ENCODE results near the gene MGAM2. TPM values are rescaled to one million over a fixed set of nuclear protein-coding genes. Genes with fewer than 3 reads are reported as not detected.
A peak's percentile ranks its signal among the peaks of the same experiment; 100 is the strongest.

Gene MGAM2
- total RNA-seq, 1 donor = under 0.01 TPM

GRCh38 chr7:142114207-142114606 is 2.7 kb downstream of the MGAM2 start:
- DNase-seq (ENCODE audit: low read depth in 2 of 3, low spot score in 2 of 3) = no peak

- DNase-seq (ENCODE audit: low read depth in 2 of 3, low spot score in 2 of 3) = no peak
Measured at GRCh38 chr7:142120524-142120923, 9.0 kb downstream of the MGAM2 start.

GRCh38 chr7:142123184-142123583 is 11.7 kb downstream of the MGAM2 start:
- DNase-seq (ENCODE audit: low read depth in 2 of 3, low spot score in 2 of 3) = no peak

- DNase-seq (ENCODE audit: low read depth in 2 of 3, low spot score in 2 of 3) = no peak
Measured at GRCh38 chr7:142125256-142125955, 13.9 kb downstream of the MGAM2 start.

- DNase-seq (ENCODE audit: low read depth in 2 of 3, low spot score in 2 of 3) = no peak
Measured at GRCh38 chr7:142130267-142130666, 18.7 kb downstream of the MGAM2 start.

DNA sequence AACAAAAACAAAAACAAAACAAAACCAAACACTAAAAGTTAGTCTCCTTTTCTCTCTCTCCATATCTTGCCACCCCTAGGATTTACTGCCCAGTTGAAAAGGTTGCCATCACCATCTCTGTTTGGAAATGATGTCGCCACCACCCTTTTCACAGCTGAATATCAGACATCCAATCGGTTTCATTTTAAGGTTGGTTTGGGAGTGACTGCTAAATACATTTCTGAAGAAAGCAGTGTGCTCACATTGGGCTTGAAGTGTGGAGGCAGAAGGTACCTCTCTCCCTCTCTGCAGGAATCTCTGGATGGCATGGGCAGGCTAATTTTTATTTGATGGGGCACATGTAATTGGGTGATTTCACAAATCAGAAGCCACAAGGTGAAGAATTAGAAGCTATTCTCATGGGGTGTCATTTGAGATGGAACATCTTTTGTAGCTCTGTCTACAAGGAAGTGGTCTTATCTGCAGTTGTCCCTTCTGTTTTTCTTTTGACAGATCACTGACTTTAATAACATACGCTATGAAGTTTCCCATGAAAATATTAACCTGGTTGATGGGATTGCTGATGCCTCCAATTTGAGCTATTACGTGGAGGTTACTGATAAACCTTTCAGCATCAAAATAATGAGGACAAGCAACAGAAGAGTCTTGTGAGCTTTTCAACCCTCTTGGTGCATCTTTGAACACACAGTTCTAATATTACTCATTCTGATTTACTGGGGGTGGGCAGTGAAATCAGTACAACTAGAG is 20.1 kb downstream of the MGAM2 start:
- DNase-seq (ENCODE audit: low read depth in 2 of 3, low spot score in 2 of 3) = no peak

DNA sequence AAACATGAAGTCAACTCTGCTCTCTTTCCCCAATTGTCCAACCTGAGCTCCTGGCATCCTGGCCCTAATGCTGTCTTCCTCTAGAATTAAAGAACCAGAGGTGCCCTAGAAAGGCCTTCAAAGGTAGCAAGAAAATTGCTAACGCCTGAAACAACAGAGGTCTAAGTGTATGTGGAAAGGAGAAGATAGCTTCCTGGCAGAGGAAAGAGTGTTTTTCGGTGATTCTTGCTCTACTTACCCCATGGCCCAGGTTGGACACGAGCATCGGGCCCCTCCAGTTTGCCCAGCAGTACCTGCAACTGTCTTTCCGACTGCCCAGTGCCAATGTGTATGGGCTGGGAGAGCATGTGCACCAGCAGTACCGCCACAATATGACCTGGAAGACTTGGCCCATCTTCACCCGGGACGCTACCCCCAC is 22.2 kb downstream of the MGAM2 start:
- no peak for DNase-seq (ENCODE audit: low read depth in 2 of 3, low spot score in 2 of 3)

- peak in 1 of 3 donors; percentile 31 for DNase-seq (ENCODE audit: low read depth in 2 of 3, low spot score in 2 of 3)
Measured at GRCh38 chr7:142134909-142135308, 23.4 kb downstream of the MGAM2 start.

DNA sequence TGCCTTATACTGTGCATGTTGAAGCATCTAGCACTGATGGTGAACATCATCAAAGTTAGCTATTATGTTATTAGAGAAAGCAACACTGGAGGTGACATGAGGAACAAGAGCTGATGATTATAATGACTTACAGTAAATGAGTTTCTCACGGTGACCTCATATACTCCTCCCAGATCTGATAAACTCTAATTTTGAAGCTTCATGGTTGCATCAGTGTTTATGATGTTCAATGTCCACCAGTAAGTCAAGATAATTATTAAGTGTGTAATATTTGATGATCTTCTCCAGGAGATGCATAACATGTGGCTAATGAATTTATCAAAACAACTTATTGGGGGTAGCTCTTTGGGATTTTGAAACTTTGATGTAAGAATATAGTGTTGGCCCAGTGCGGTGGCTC is 27.5 kb downstream of the MGAM2 start:
- DNase-seq (ENCODE audit: low read depth in 2 of 3, low spot score in 2 of 3) = no peak

DNA sequence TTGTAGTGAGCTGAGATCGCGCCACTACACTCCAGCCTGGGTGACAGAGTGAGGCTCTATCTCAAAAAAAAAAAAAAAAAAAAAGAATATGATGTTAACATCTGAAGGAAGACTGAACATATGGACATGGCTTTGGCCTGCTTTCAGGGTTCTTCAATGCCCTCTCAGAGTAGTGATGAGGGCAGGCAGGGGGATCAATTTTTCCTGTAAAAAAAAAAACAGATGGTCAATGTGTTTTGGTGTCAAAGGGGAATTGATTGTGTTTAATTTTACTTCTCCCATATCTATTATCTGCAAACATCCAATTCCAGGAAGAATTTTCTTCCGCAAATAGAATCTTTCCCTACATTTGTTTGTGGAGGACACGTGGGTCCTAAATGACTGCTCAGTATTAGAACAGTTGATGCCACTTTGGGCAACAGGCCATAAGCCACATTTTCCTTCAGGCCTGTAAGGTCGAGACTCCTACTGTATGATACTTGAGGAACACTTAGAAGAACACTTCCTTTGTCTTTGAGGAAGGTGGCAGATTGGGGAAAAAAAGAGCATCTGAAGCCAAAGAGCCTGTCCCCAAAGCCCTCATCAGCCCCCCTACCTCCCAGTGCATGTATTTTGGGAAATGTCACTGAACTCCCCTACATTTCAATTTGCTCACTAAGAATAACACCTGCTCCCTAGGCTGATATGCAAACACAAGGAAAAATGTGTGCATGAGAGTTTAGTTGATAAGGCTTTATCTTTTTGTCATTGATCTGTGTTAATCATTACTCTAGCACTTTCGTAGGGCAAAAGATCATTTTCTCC is 28.3 kb downstream of the MGAM2 start:
- no peak for DNase-seq (ENCODE audit: low read depth in 2 of 3, low spot score in 2 of 3)

DNA sequence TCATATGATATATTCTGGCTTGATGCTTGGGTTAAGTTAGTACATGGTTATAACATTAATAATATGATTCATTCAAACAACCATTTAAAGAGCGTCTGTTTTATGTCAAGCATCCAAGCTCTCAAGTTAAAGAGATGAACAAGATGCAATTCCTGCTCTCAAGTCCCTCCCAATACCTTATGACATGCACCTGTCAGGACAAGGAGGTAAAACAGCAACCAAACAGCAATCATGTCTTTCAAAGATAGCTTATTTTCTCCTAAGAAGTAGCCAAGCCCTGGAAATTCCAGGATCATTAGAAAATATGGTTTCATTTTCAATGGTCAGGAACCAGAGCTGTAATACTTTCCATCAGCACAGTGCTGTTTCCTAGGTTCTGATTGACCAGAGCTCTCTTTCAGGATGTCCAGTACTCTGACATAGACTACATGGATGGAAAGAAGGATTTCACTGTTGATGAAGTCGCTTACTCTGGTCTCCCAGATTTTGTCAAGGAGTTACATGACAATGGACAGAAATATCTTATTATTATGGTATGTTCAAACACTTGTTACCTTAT is 29.0 kb downstream of the MGAM2 start:
- DNase-seq (ENCODE audit: low read depth in 2 of 3, low spot score in 2 of 3) = no peak

- DNase-seq (ENCODE audit: low read depth in 2 of 3, low spot score in 2 of 3) = no peak
Measured at GRCh38 chr7:142142702-142143101, 31.2 kb downstream of the MGAM2 start.

DNA sequence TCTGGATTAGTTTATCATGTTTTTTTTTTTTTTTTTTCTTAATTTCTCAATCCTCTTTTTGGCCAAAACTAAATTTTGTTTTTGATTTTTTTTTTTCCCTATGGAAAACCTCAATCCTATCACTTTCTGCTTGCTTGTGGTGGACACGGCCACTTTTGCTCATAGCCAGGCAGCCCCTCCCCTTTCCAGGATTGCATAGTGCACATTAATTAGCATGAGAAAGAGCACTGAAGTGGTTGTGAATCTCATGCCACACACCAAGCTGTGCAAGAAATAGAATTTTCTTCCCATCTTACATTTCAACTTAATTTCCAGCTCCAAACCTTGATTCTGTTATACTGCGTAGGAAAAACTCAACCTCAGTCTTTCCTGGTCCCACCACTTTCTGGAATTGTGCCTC is 34.6 kb downstream of the MGAM2 start:
- no peak for DNase-seq (ENCODE audit: low read depth in 2 of 3, low spot score in 2 of 3)

DNA sequence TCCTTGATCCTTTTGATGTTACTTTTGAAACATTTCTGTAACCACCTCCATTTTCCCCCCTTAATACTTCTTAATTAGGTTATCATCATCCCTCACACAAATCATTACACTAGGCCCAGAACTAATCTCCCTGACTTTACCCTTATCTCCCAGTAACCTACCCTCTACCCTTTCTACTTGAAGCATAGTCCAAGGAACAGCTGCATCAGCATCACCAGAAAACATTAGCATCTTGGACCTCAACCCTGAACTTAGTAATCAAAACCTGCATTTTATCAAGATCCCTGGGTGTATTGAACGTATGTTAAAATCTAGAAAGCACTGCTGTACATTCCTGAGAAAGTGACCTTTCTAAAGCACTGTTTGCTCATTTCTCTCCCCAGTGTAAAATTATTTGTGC is 38.8 kb downstream of the MGAM2 start:
- DNase-seq (ENCODE audit: low read depth in 2 of 3, low spot score in 2 of 3) = no peak

- no peak for DNase-seq (ENCODE audit: low read depth in 2 of 3, low spot score in 2 of 3)
Measured at GRCh38 chr7:142150869-142151268, 39.4 kb downstream of the MGAM2 start.

DNA sequence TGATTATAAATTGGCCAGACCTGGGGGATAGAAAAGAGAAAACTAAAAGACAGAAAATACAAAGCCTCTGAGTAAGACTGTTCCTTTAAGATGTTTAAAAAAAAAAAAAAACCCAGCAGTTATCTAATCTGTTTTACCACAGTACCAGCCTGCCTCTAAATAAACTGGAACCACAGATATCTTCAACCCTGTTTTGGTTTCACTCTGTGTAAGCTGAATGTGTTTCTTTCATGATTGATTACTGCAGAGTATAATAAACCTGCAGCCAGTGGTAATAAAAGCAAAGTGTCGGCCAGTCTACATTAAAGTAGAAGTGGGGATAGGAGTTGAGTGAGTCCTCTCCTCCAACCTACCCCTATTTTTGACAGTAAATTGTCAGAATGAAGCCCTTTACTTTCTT is 40.6 kb downstream of the MGAM2 start:
- DNase-seq (ENCODE audit: low read depth in 2 of 3, low spot score in 2 of 3) = peak in 1 of 3 donors; percentile 41

DNA sequence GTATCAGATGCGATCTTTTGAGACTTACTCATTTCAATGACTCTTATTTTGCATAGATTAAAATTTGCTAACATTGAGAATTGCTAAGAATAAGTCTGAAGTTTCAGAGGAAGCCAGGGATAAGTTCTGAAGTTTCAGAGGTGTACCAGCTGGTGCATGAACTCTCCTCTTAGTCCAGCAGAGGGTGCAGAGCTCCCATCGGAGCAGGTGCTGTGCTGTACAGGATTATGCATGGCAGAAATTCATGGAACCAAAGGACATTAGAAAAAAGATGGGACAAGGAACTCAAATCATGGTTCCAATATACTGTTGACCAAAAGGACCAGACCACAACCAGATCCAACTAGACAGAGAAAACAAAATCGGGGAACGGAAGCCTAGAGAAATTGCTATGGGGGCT is 41.9 kb downstream of the MGAM2 start:
- DNase-seq (ENCODE audit: low read depth in 2 of 3, low spot score in 2 of 3) = no peak

DNA sequence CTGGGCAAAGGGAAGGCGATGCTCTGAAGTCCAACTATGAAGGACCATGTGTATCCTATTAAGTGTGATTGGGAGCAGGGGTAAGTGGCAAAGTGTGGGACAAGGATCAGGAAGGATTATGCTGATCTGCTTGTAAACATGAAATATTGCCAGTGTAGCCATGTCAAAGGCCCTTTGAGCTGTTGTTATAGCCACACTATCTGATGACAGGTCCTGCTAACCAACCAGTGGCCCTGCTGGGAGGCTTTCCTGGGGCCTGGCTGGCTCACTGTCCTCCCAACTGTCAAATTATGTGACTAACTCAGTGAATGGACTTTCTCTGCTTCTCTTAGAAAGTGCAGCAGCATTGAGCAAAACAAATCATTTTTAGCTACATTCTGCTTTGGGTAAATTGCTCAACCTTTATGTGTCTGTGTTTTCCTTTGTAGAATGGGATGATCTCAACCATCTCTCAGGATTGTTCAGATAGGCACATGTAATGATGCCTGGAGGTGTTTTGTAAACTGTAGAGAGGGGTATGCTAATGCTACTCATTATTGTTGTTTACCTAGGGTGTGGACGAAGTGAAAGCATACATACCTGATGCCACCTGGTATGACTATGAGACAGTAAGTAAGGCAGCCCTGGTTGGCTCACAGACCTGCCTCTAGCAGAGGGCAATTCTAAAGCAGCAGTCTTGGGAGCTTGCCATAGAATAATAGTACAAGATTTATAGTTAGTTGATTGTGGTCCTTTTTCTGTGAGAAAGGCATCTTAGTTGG is 47.4 kb downstream of the MGAM2 start:
- DNase-seq (ENCODE audit: low read depth in 2 of 3, low spot score in 2 of 3) = no peak

- no peak for DNase-seq (ENCODE audit: low read depth in 2 of 3, low spot score in 2 of 3)
Measured at GRCh38 chr7:142161921-142162320, 50.4 kb downstream of the MGAM2 start.

DNA sequence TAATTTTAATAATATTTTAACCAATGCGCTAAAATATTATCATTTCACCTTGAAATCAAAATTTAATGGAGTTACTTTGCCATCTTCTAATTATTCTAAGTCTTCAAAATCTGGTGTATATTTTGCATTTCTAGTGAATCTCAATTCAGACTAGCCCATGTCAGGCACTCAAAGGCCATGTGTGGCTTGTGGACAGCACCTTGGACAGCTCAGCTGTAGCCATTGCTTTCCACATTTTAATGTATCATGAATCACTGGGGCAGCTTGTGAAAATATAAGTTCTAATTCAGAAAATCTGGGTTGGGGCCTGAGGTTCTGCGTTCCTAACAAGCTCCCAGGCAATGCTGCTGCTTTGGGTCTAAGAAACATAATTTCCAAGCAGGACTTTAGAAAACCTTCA is 57.2 kb downstream of the MGAM2 start:
- DNase-seq (ENCODE audit: low read depth in 2 of 3, low spot score in 2 of 3) = peak in 1 of 3 donors; percentile 27

Data from hematopoietic multipotent progenitor cell (in vitro differentiated cells).